ENCODE results near the gene LDLRAP1. TPM values are rescaled to one million over a fixed set of nuclear protein-coding genes. Genes with fewer than 3 reads are reported as not detected.

Gene LDLRAP1
- total RNA-seq, 1 donor from 2014 or later, result 8.6 TPM

- H3K4me1 ChIP-seq, result peaks cover 18% of the 10 kb centered on the region
- no peak overlapping the region for H3K4me3 Mint-ChIP-seq
- H3K27me3 ChIP-seq, result no peaks in the 10 kb centered on the region
- no peak overlapping the region for H3K4me3 ChIP-seq
- peaks cover 65% of the 10 kb centered on the region for H3K4me1 Mint-ChIP-seq
- DNase-seq (ENCODE audit: low spot score), result no peak
- H3K27ac Mint-ChIP-seq, result no peak overlapping the region
- peaks cover 4% of the 10 kb centered on the region for H3K27me3 Mint-ChIP-seq (ENCODE audit: insufficient read depth, low read depth)
- H3K27ac ChIP-seq, result no peak overlapping the region
- H3K36me3 ChIP-seq, result no peaks in the 10 kb centered on the region
- no peaks in the 10 kb centered on the region for H3K9me3 ChIP-seq (ENCODE audit: low read depth)
- TF ChIP-seq EZH2phosphoT487 (IDR thresholded peaks at IDR 0.05), result no peak
- no peak for TF ChIP-seq EZH2 (IDR thresholded peaks at IDR 0.05)
- no peak for TF ChIP-seq CTCF (IDR thresholded peaks at IDR 0.05)
- no peak overlapping the region for H2AFZ ChIP-seq (replicated peaks)
- H3K79me2 ChIP-seq (ENCODE audit: low read depth), result no peaks in the 10 kb centered on the region
- no peaks in the 10 kb centered on the region for H3K36me3 Mint-ChIP-seq
- no peaks in the 10 kb centered on the region for H3K9me3 Mint-ChIP-seq
- no peak overlapping the region for H3K9ac ChIP-seq
- H3K4me2 ChIP-seq, result no peak overlapping the region
- H4K20me1 ChIP-seq (ENCODE audit: low read depth), result no peaks in the 10 kb centered on the region
- peaks cover 5% of the 10 kb centered on the region for H3F3A ChIP-seq (ENCODE audit: low read depth)
These were observed 33.2 kb downstream of the LDLRAP1 start for GRCh38 chr1:25576459-25577133.

GRCh38 chr1:25577134-25577920, 33.9 kb downstream of the LDLRAP1 start:
- Histone ChIP-seq H3K27me3 (no peaks in the 10 kb centered on the region), H3K79me2 (ENCODE audit: low read depth) (no peaks in the 10 kb centered on the region), H3K9ac (no peak overlapping the region), H3K36me3 (no peaks in the 10 kb centered on the region), H3K4me2 (no peak overlapping the region), H4K20me1 (ENCODE audit: low read depth) (no peaks in the 10 kb centered on the region), H2AFZ (replicated peaks) (no peak overlapping the region), H3F3A (ENCODE audit: low read depth) (peaks cover 5% of the 10 kb centered on the region), H3K9me3 (ENCODE audit: low read depth) (no peaks in the 10 kb centered on the region), H3K4me1 (peaks cover 19% of the 10 kb centered on the region), H3K4me3 (no peak overlapping the region), H3K27ac (no peak overlapping the region)
- Mint-ChIP-seq H3K36me3 (no peaks in the 10 kb centered on the region), H3K4me1 (peaks cover 66% of the 10 kb centered on the region), H3K9me3 (no peaks in the 10 kb centered on the region), H3K27me3 (ENCODE audit: insufficient read depth, low read depth) (peaks cover 4% of the 10 kb centered on the region), H3K27ac (peak overlapping the region; percentile 19), H3K4me3 (no peak overlapping the region)
- DNase-seq (ENCODE audit: low spot score), result no peak
- TF ChIP-seq EZH2 (IDR thresholded peaks at IDR 0.05), result no peak
- TF ChIP-seq CTCF (IDR thresholded peaks at IDR 0.05), result no peak
- TF ChIP-seq EZH2phosphoT487 (IDR thresholded peaks at IDR 0.05), result no peak

GRCh38 chr1:25579292-25580252, 36.2 kb downstream of the LDLRAP1 start:
- peaks cover 2% of the 10 kb centered on the region for H3K27me3 Mint-ChIP-seq (ENCODE audit: insufficient read depth, low read depth)
- no peaks in the 10 kb centered on the region for H4K20me1 ChIP-seq (ENCODE audit: low read depth)
- no peak for TF ChIP-seq EZH2 (IDR thresholded peaks at IDR 0.05)
- no peak for TF ChIP-seq EZH2phosphoT487 (IDR thresholded peaks at IDR 0.05)
- TF ChIP-seq CTCF (IDR thresholded peaks at IDR 0.05), result no peak
- H2AFZ ChIP-seq (replicated peaks), result no peak overlapping the region
- H3K79me2 ChIP-seq (ENCODE audit: low read depth), result no peaks in the 10 kb centered on the region
- no peaks in the 10 kb centered on the region for H3K36me3 Mint-ChIP-seq
- peaks cover 15% of the 10 kb centered on the region for H3K4me1 ChIP-seq
- H3K9me3 Mint-ChIP-seq, result peaks cover 5% of the 10 kb centered on the region
- H3K4me3 ChIP-seq, result no peak overlapping the region
- H3K27ac ChIP-seq, result no peak overlapping the region
- H3F3A ChIP-seq (ENCODE audit: low read depth), result peaks cover 5% of the 10 kb centered on the region
- H3K4me1 Mint-ChIP-seq, result peaks cover 46% of the 10 kb centered on the region
- H3K27me3 ChIP-seq, result no peaks in the 10 kb centered on the region
- H3K36me3 ChIP-seq, result no peaks in the 10 kb centered on the region
- H3K27ac Mint-ChIP-seq, result no peak overlapping the region
- no peaks in the 10 kb centered on the region for H3K9me3 ChIP-seq (ENCODE audit: low read depth)
- peak overlapping the region; percentile 50 for H3K4me3 Mint-ChIP-seq
- no peak overlapping the region for H3K4me2 ChIP-seq
- no peak overlapping the region for H3K9ac ChIP-seq
- DNase-seq (ENCODE audit: low spot score), result no peak
